Colonic mucosa (tissue), 4 donors: Measurements from ENCODE around the gene GALNT10. TPM values are rescaled to one million over a fixed set of nuclear protein-coding genes. Genes with fewer than 3 reads are reported as not detected.

Source experiments
- DNase-seq: peaks from one replicate; pipeline ENCODE4 v3.0.0-alpha.2; 2020
- H3K27ac ChIP-seq: fragments of 200-600 bp; one replicate; pipeline ENCODE4 v1.8.0; 2021
- H3K27me3 ChIP-seq: fragments of 200-600 bp; one replicate; pipeline ENCODE4 v1.8.0; 2021
- H3K36me3 ChIP-seq: fragments of 200-600 bp; one replicate; pipeline ENCODE4 v1.8.0; 2021
- H3K4me1 ChIP-seq: fragments of 200-600 bp; one replicate; pipeline ENCODE4 v1.8.0; 2021; ENCODE audit warnings: mild to moderate bottlenecking
- H3K4me3 ChIP-seq: fragments of 200-600 bp; one replicate; pipeline ENCODE4 v1.8.0; 2021
- H3K9ac ChIP-seq, 2 donors: one replicate each; pipeline ENCODE4 v1.7.0; 2013; ENCODE audit warnings: control low read depth in 2 of 2, low read depth in 2 of 2, low read length in 2 of 2
- H3K9me3 ChIP-seq: fragments of 200-600 bp; one replicate; pipeline ENCODE4 v1.8.0; 2021
- CTCF ChIP-seq: fragments of 200-600 bp; IDR thresholded peaks from one replicate; pipeline ENCODE4 v1.8.0; 2022; ENCODE audit warnings: antibody characterized with exemption, mild to moderate bottlenecking
- intact Hi-C: fragments of 100-400 bp; cut with DNase I; formaldehyde crosslinking; loops from one replicate; pipeline ENCODE4 v1.14.1; 2022
- total RNA-seq, 2 donors: library from RNA; stranded (reverse); fragmentation: NEBNext Ultra II Directional in 1 of 2; extraction: Animal tissue kit (Norgen Biotek cat#: 25700) in 1 of 2; gene quantifications; one replicate each; pipeline ENCODE4 v1.2.1, GENCODE V29; 2021
- donor health status: healthy.
- donor health status: DM: no; HTN: no; CAD: no.
- donor health status: DM: no; HTN: no; CAD: no.

The GALNT10 gene
- total RNA-seq, 2 donors from 2014 or later: 40.0 to 46.7 TPM

GRCh38 chr5:154312576-154312975 is 122.0 kb downstream of the GALNT10 start:
- Histone ChIP-seq H3K9ac (no peak overlapping the region), H3K4me3 (no peak overlapping the region), H3K27me3 (no peaks in the 10 kb centered on the region), H3K4me1 (no peaks in the 10 kb centered on the region), H3K9me3 (no peaks in the 10 kb centered on the region), H3K36me3 (no peaks in the 10 kb centered on the region), H3K27ac (no peak overlapping the region)
- intact Hi-C loops: loop anchor here (10.0 kb wide), 1 partner anchor 118 kb away; the partner anchor contains the start of gene GALNT10
- TF ChIP-seq CTCF: no peak
- no peak for DNase-seq

GRCh38 chr5:154313360-154314017 is 123.0 kb downstream of the GALNT10 start:
- no peak for DNase-seq
- Histone ChIP-seq H3K9me3 (no peaks in the 10 kb centered on the region), H3K4me1 (no peaks in the 10 kb centered on the region), H3K4me3 (no peak overlapping the region), H3K36me3 (no peaks in the 10 kb centered on the region), H3K27me3 (no peaks in the 10 kb centered on the region), H3K27ac (no peak overlapping the region), H3K9ac (no peak overlapping the region)
- no peak for TF ChIP-seq CTCF
- intact Hi-C loops: loop anchor here (10.0 kb wide), 1 partner anchor 119 kb away; the partner anchor contains the start of gene GALNT10

GRCh38 chr5:154315196-154315595 is 124.7 kb downstream of the GALNT10 start:
- DNase-seq: no peak
- no peak for TF ChIP-seq CTCF
- H3K36me3 ChIP-seq: no peaks in the 10 kb centered on the region
- no peak overlapping the region for H3K4me3 ChIP-seq
- no peak overlapping the region for H3K27ac ChIP-seq
- intact Hi-C loops: loop anchor here (10.0 kb wide), 1 partner anchor 120 kb away; the partner anchor contains the start of gene GALNT10
- H3K27me3 ChIP-seq: no peaks in the 10 kb centered on the region
- H3K9me3 ChIP-seq: no peaks in the 10 kb centered on the region
- no peaks in the 10 kb centered on the region for H3K4me1 ChIP-seq
- no peak overlapping the region for H3K9ac ChIP-seq

- no peaks in the 10 kb centered on the region for H3K9me3 ChIP-seq
- no peak for TF ChIP-seq CTCF
- intact Hi-C loops: loop anchor here (10.0 kb wide), 1 partner anchor 121 kb away; the partner anchor contains the start of gene GALNT10
- H3K4me1 ChIP-seq: no peaks in the 10 kb centered on the region
- no peak overlapping the region for H3K4me3 ChIP-seq
- H3K27ac ChIP-seq: no peak overlapping the region
- H3K9ac ChIP-seq: no peak overlapping the region
- no peak for DNase-seq
- H3K27me3 ChIP-seq: no peaks in the 10 kb centered on the region
- no peaks in the 10 kb centered on the region for H3K36me3 ChIP-seq
These were observed 125.2 kb downstream of the GALNT10 start for GRCh38 chr5:154315756-154316155.

GRCh38 chr5:154316223-154316935 is 125.8 kb downstream of the GALNT10 start:
- Histone ChIP-seq H3K9ac (no peak overlapping the region), H3K27me3 (no peaks in the 10 kb centered on the region), H3K4me1 (no peaks in the 10 kb centered on the region), H3K9me3 (no peaks in the 10 kb centered on the region), H3K4me3 (no peak overlapping the region), H3K36me3 (no peaks in the 10 kb centered on the region), H3K27ac (no peak overlapping the region)
- intact Hi-C loops: loop anchor here (10.0 kb wide), 1 partner anchor 122 kb away; the partner anchor contains the start of gene GALNT10
- no peak for TF ChIP-seq CTCF
- DNase-seq: no peak
